Osteocyte (in vitro differentiated cells): ENCODE results near the gene PAX5. TPM values are rescaled to one million over a fixed set of nuclear protein-coding genes. Genes with fewer than 3 reads are reported as not detected.
"Not testable (repeated sequence)": the region's sequence is repeated elsewhere in the genome, so short reads cannot be mapped to it uniquely, and the experiment has no call there.

ENCODE experiments used
- DNase-seq: peaks from one replicate; pipeline ENCODE4 v3.0.0; 2021; ENCODE audit warnings: mixed read lengths; ENCODE audit not compliant: unreplicated experiment; ENCODE audit errors: extremely low spot score
- H3K27ac Mint-ChIP-seq: one replicate; pipeline ENCODE4 v1.8.0; 2021; ENCODE audit warnings: mild to moderate bottlenecking, mixed read lengths; ENCODE audit not compliant: unreplicated experiment
- H3K27me3 Mint-ChIP-seq: one replicate; pipeline ENCODE4 v1.8.0; 2021; ENCODE audit warnings: mixed read lengths; ENCODE audit not compliant: unreplicated experiment
- H3K36me3 Mint-ChIP-seq: one replicate; pipeline ENCODE4 v1.8.0; 2021; ENCODE audit warnings: mixed read lengths; ENCODE audit not compliant: unreplicated experiment
- H3K4me1 Mint-ChIP-seq: one replicate; pipeline ENCODE4 v1.8.0; 2021; ENCODE audit warnings: mixed read lengths; ENCODE audit not compliant: unreplicated experiment
- H3K4me3 Mint-ChIP-seq: one replicate; pipeline ENCODE4 v1.8.0; 2021; ENCODE audit warnings: mild to moderate bottlenecking, moderate library complexity, mixed read lengths; ENCODE audit not compliant: unreplicated experiment
- H3K9me3 Mint-ChIP-seq: one replicate; pipeline ENCODE4 v1.8.0; 2021; ENCODE audit warnings: mixed read lengths; ENCODE audit not compliant: unreplicated experiment
- CTCF ChIP-seq: fragments of 200-600 bp; sonication (generic); IDR thresholded peaks from 2 replicates; pipeline ENCODE4 v1.5.0; 2021; ENCODE audit warnings: antibody characterized with exemption, mild to moderate bottlenecking, moderate library complexity
- total RNA-seq: library from RNA; stranded (reverse); gene quantifications from 2 replicates; pipeline ENCODE4 v1.2.1, GENCODE V29; 2021

Gene PAX5
- total RNA-seq, 1 donor from 2014 or later: not detected

DNA sequence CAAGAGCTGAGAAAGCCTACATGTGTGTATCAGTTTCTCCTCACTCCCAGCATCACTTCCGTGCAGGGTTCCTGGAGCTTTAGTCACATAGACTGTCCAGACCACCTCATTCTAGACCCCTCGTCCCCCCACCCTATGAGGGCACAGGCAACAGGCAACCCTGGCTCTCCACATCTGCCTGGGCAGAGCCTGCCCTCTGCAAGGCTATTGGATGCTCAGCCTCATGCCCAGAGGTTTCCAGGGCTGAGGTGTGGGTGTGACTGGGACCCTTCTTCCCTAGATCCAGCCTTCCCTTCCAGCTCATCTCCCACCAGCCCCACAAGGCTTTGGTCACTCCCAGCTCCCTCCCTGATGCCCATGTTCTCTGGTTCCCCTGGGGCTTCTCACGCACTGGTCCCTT lies 161.4 kb downstream of the PAX5 start:
- Mint-ChIP-seq H3K9me3 (no peaks in the 10 kb centered on the region), H3K4me3 (no peak overlapping the region), H3K27ac (no peak overlapping the region), H3K36me3 (no peaks in the 10 kb centered on the region), H3K4me1 (no peaks in the 10 kb centered on the region), H3K27me3 (peaks cover 62% of the 10 kb centered on the region)
- no peak for DNase-seq
- no peak for TF ChIP-seq CTCF

DNA sequence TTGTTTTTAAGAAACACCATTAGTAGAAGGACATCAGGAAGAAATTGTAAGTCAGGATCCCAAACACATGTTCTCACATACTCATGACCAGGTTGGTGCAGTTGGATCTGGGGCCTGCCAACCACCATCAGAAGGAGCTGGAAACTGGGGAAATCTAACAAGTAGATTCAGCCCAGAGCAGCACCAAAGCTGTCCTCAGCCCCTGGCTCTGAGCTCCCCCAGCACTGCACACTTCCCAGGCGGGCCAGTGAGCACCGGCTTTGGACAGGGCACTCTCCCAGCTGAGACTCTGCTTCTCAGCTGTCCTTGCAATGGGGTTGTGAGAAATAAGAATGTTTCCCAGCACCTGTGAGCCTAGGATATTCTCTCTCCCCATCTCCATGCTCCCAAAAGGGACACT lies 162.5 kb downstream of the PAX5 start:
- Mint-ChIP-seq H3K27me3 (peaks cover 57% of the 10 kb centered on the region), H3K27ac (no peak overlapping the region), H3K36me3 (no peaks in the 10 kb centered on the region), H3K9me3 (no peaks in the 10 kb centered on the region), H3K4me3 (no peak overlapping the region), H3K4me1 (no peaks in the 10 kb centered on the region)
- no peak for DNase-seq
- TF ChIP-seq CTCF: no peak

- H3K9me3 Mint-ChIP-seq: no peaks in the 10 kb centered on the region
- DNase-seq: no peak
- H3K36me3 Mint-ChIP-seq: no peaks in the 10 kb centered on the region
- no peak overlapping the region for H3K4me3 Mint-ChIP-seq
- no peaks in the 10 kb centered on the region for H3K4me1 Mint-ChIP-seq
- H3K27me3 Mint-ChIP-seq: peaks cover 56% of the 10 kb centered on the region
- TF ChIP-seq CTCF: no peak
- H3K27ac Mint-ChIP-seq: no peak overlapping the region
Observed at GRCh38 chr9:36870960-36871359, 163.1 kb downstream of the PAX5 start.

GRCh38 chr9:36869605-36870004 lies 164.5 kb downstream of the PAX5 start:
- peaks cover 52% of the 10 kb centered on the region for H3K27me3 Mint-ChIP-seq
- not testable (repeated sequence) for H3K9me3 Mint-ChIP-seq, DNase-seq, H3K27ac Mint-ChIP-seq, H3K4me1 Mint-ChIP-seq, H3K36me3 Mint-ChIP-seq, H3K4me3 Mint-ChIP-seq

GRCh38 chr9:36868586-36869282 lies 165.3 kb downstream of the PAX5 start:
- peaks cover 52% of the 10 kb centered on the region for H3K27me3 Mint-ChIP-seq
- H3K4me1 Mint-ChIP-seq: no peaks in the 10 kb centered on the region

More at GRCh38 chr9:36868586-36869282, 165.3 kb downstream of the PAX5 start:
- no peak for DNase-seq
- Mint-ChIP-seq H3K27ac (no peak overlapping the region), H3K36me3 (no peaks in the 10 kb centered on the region), H3K4me3 (no peak overlapping the region), H3K9me3 (no peaks in the 10 kb centered on the region)
- no peak for TF ChIP-seq CTCF
